B cell (primary cell): ENCODE data around the gene TPBG. TPM values are rescaled to one million over a fixed set of nuclear protein-coding genes. Genes with fewer than 3 reads are reported as not detected.

Source experiments
- ATAC-seq: fragments of 200-7000 bp; cut with Tn5 transposase; one replicate; pipeline ENCODE4 v1.10.0; 2021; ENCODE audit warnings: low read depth, mild to moderate bottlenecking, moderate number of reproducible peaks, moderate library complexity
- CTCF ChIA-PET: fragments of 350-600 bp; sonication (Branson Sonifier 250); formaldehyde crosslinking; loops from one replicate; lab custom pipeline; 2021; ENCODE audit warnings: antibody characterized with exemption, inconsistent platforms; lab: Charles Lee
- POLR2A ChIA-PET: fragments of 350-600 bp; sonication (Branson Sonifier 250); formaldehyde crosslinking; loops from one replicate; lab custom pipeline; 2021; ENCODE audit warnings: antibody characterized with exemption; lab: Charles Lee
- DNase-seq: peaks from one replicate; pipeline ENCODE4 v3.0.0; 2013
- H2AFZ ChIP-seq: 2 replicates; pipeline ENCODE4 v1.6.1; 2012; ENCODE audit warnings: mild to moderate bottlenecking, low read depth, low read length; ENCODE audit not compliant: insufficient read depth, poor library complexity, severe bottlenecking
- H3K27ac ChIP-seq, 2 donors: 1 replicate in 1 of 2; 2 replicates in 1 of 2; pipeline ENCODE4 v1.5.1; 2012 to 2013; ENCODE audit warnings: low read length in 2 of 2, mild to moderate bottlenecking in 2 of 2, moderate library complexity in 1 of 2
- H3K27me3 ChIP-seq, 4 experiments: fragments of 200-600 bp in 1 of 4; sonication (generic) in 1 of 4; replicated peaks in 1 of 4; 1 replicate in 2 of 4; 2 replicates in 2 of 4; pipeline versions ENCODE4 v1.6.1 to v1.7.0; 2013 to 2016; ENCODE audit warnings: low read length in 3 of 4, mild to moderate bottlenecking in 2 of 4, mixed read lengths in 1 of 4, moderate library complexity in 1 of 4; ENCODE audit not compliant: insufficient read depth in 4 of 4, control insufficient read depth in 3 of 4; ENCODE audit errors: control extremely low read depth in 1 of 4
- H3K36me3 ChIP-seq, 2 experiments: replicated peaks in 1 of 2; 1 replicate in 1 of 2; 2 replicates in 1 of 2; pipeline versions ENCODE4 v1.6.1 to v1.7.1; 2013; ENCODE audit warnings: low read length in 1 of 2; ENCODE audit not compliant: insufficient read depth in 2 of 2, control insufficient read depth in 1 of 2; ENCODE audit errors: control extremely low read depth in 1 of 2, extremely low read depth in 1 of 2
- H3K4me1 ChIP-seq, 2 donors: fragments of 200-600 bp in 1 of 2; sonication (generic) in 1 of 2; 1 replicate in 1 of 2; 2 replicates in 1 of 2; pipeline versions ENCODE4 v1.5.1 to v1.6.1; 2013 to 2017; ENCODE audit warnings: low read length in 2 of 2; ENCODE audit not compliant: control insufficient read depth in 2 of 2, insufficient read depth in 2 of 2
- H3K4me2 ChIP-seq: replicated peaks from 2 replicates; pipeline ENCODE3; 2012; ENCODE audit warnings: mild to moderate bottlenecking, low read depth, low read length; ENCODE audit not compliant: poor library complexity, severe bottlenecking
- H3K4me3 ChIP-seq, 5 experiments: fragments of 200-600 bp in 1 of 5; sonication (generic) in 1 of 5; 1 replicate in 3 of 5; 2 replicates in 2 of 5; pipeline versions ENCODE4 v1.5.1 to v1.7.0; 2011 to 2016; ENCODE audit warnings: low read length in 4 of 5, mild to moderate bottlenecking in 4 of 5, low read depth in 2 of 5, control low read depth in 1 of 5, moderate library complexity in 1 of 5; ENCODE audit not compliant: insufficient read depth in 1 of 5; ENCODE audit errors: control extremely low read depth in 1 of 5, extremely low read depth in 1 of 5
- H3K79me2 ChIP-seq: fragments of 200-600 bp; sonication (generic); one replicate; pipeline ENCODE4 v1.6.0; 2016; ENCODE audit warnings: low read length; ENCODE audit not compliant: control insufficient read depth, insufficient read depth
- H3K9ac ChIP-seq: fragments of 200-600 bp; sonication (generic); 2 replicates; pipeline ENCODE4 v1.6.1; 2017; ENCODE audit warnings: mild to moderate bottlenecking, low read length, moderate library complexity
- H3K9me3 ChIP-seq, 3 donors: one replicate each; pipeline versions ENCODE4 v1.6.1 to v1.7.1; 2013; ENCODE audit warnings: low read length in 2 of 3; ENCODE audit not compliant: control insufficient read depth in 2 of 3, insufficient read depth in 1 of 3; ENCODE audit errors: control extremely low read depth in 1 of 3
- H4K20me1 ChIP-seq: 2 replicates; pipeline ENCODE4 v1.6.0; 2012; ENCODE audit warnings: mild to moderate bottlenecking, low read length; ENCODE audit not compliant: insufficient read depth, control insufficient read depth, poor library complexity, severe bottlenecking
- H3K27ac Mint-ChIP-seq: one replicate; pipeline ENCODE4 v1.8.0; 2021; ENCODE audit warnings: mixed read lengths
- H3K27me3 Mint-ChIP-seq: one replicate; pipeline ENCODE4 v1.8.0; 2021; ENCODE audit warnings: mixed read lengths
- H3K4me1 Mint-ChIP-seq: one replicate; pipeline ENCODE4 v1.8.0; 2021; ENCODE audit warnings: mixed read lengths
- H3K4me3 Mint-ChIP-seq: one replicate; pipeline ENCODE4 v1.8.0; 2021; ENCODE audit warnings: mixed read lengths
- H3K9me3 Mint-ChIP-seq: one replicate; pipeline ENCODE4 v1.8.0; 2022; ENCODE audit warnings: mixed read lengths; ENCODE audit not compliant: insufficient read depth
- CTCF ChIP-seq: fragments of 200-600 bp; IDR thresholded peaks from one replicate; pipeline ENCODE4 v1.8.0; 2022; ENCODE audit warnings: antibody characterized with exemption, mild to moderate bottlenecking
- EZH2 ChIP-seq: IDR thresholded peaks from 2 replicates; pipeline ENCODE4 v1.6.1; 2012; ENCODE audit warnings: borderline replicate concordance, low read depth, mild to moderate bottlenecking, moderate library complexity, low read length; ENCODE audit not compliant: insufficient read depth, poor library complexity, severe bottlenecking
- WGBS: methylation state at CpG from one replicate; pipeline ENCODE4 v1.1.5; 2013; ENCODE audit warnings: missing lambda C conversion rate; ENCODE audit not compliant: insufficient coverage; 5-methylcytosine and 5-hydroxymethylcytosine counted together
- intact Hi-C: fragments of 100-400 bp; cut with micrococcal nuclease; formaldehyde crosslinking; loops from one replicate; pipeline ENCODE4 v1.10.0; 2022
- polyA plus RNA-seq: library from polyadenylated mRNA; depleted of rRNA; stranded (reverse); fragments of >200 nt; gene quantifications from 2 replicates; pipeline ENCODE4 v1.2.3, GENCODE V29; 2012
- total RNA-seq, 2 donors: library from RNA; stranded (reverse); fragments of 120-200 nt in 1 of 2; gene quantifications; 1 replicate in 1 of 2; 2 replicates in 1 of 2; pipeline versions ENCODE4 v1.2.3 to v1.2.4, GENCODE V29; 2013 to 2022

The TPBG gene
- total and polyA plus RNA-seq, 2 donors (not counting 1 experiment from before 2014, with no cell fraction given) = 0.03 TPM; not detected in 1

- H3K9ac ChIP-seq = no peak overlapping the region
- POLR2A ChIA-PET = no interaction called here
- H4K20me1 ChIP-seq = no peaks in the 10 kb centered on the region
- intact Hi-C loops = no loop called here
- 86% methylated on average over 2 of the region's 3 CpGs for WGBS
- H3K27me3 ChIP-seq = peaks cover 0 to 8% (median 1%) of the 10 kb centered on the region in 4 experiments
- no peaks in the 10 kb centered on the region for H3K9me3 ChIP-seq
- Mint-ChIP-seq H3K9me3 (peaks cover 1% of the 10 kb centered on the region), H3K4me1 (peaks cover 4% of the 10 kb centered on the region), H3K27me3 (peaks cover 20% of the 10 kb centered on the region), H3K27ac (no peak overlapping the region), H3K4me3 (no peak overlapping the region)
- no peak overlapping the region for H2AFZ ChIP-seq
- H3K4me1 ChIP-seq = no peaks in the 10 kb centered on the region
- no peak overlapping the region for H3K4me3 ChIP-seq
- TF ChIP-seq EZH2 (no peak), CTCF (no peak)
- H3K36me3 ChIP-seq = no peaks in the 10 kb centered on the region
- no peaks in the 10 kb centered on the region for H3K79me2 ChIP-seq
- CTCF ChIA-PET = no interaction called here
- H3K4me2 ChIP-seq = no peak overlapping the region
- no peak for DNase-seq
- no peak for ATAC-seq
- no peak overlapping the region for H3K27ac ChIP-seq
These were observed 7.2 kb downstream of the TPBG start for GRCh38 chr6:82370788-82371187.

GRCh38 chr6:82371799-82372546 is 8.4 kb downstream of the TPBG start:
- no peak overlapping the region for H3K4me2 ChIP-seq
- no peak overlapping the region for H3K27ac ChIP-seq
- H3K9me3 Mint-ChIP-seq = peaks cover 3% of the 10 kb centered on the region
- ATAC-seq (no peak), DNase-seq (no peak)
- H3K79me2 ChIP-seq = no peaks in the 10 kb centered on the region
- TF ChIP-seq CTCF (no peak), EZH2 (no peak)
- H3K4me3 Mint-ChIP-seq = no peak overlapping the region
- H3K4me1 Mint-ChIP-seq = no peaks in the 10 kb centered on the region
- H4K20me1 ChIP-seq = no peaks in the 10 kb centered on the region
- peaks cover 0 to 7% (median 0%) of the 10 kb centered on the region in 3 donors for H3K9me3 ChIP-seq
- H3K9ac ChIP-seq = no peak overlapping the region
- H3K27ac Mint-ChIP-seq = no peak overlapping the region
- CTCF ChIA-PET = no interaction called here
- peaks cover 0 to 4% (median 0%) of the 10 kb centered on the region in 4 experiments for H3K27me3 ChIP-seq
- no CpG with 5 or more reads among the region's 2 CpGs for whole genome bisulfite sequencing
- no peaks in the 10 kb centered on the region for H3K36me3 ChIP-seq
- no peaks in the 10 kb centered on the region for H3K4me1 ChIP-seq
- H3K27me3 Mint-ChIP-seq = peaks cover 10% of the 10 kb centered on the region
- POLR2A ChIA-PET = no interaction called here
- no peak overlapping the region for H3K4me3 ChIP-seq
- no peak overlapping the region for H2AFZ ChIP-seq
- intact Hi-C loops = no loop called here
